Muscle of arm (tissue), 12 donors: ENCODE data around the gene EIPR1. TPM values are rescaled to one million over a fixed set of nuclear protein-coding genes. Genes with fewer than 3 reads are reported as not detected.
"Not testable (repeated sequence)": the region's sequence is repeated elsewhere in the genome, so short reads cannot be mapped to it uniquely, and the experiment has no call there.

Experiments
- DNase-seq: peaks from one replicate; pipeline ENCODE4 v3.0.0-alpha.2; 2013
- polyA plus RNA-seq, 12 donors: library from polyadenylated mRNA; unstranded; fragments of 120-200 nt; gene quantifications; one replicate each; pipeline ENCODE4 v1.2.1, GENCODE V29; 2013; ENCODE audit not compliant: insufficient read length in 12 of 12

The EIPR1 gene
- polyA plus RNA-seq, 12 donors: 13.8 to 28.9 (median 16.1) TPM; not detected in 1

DNA sequence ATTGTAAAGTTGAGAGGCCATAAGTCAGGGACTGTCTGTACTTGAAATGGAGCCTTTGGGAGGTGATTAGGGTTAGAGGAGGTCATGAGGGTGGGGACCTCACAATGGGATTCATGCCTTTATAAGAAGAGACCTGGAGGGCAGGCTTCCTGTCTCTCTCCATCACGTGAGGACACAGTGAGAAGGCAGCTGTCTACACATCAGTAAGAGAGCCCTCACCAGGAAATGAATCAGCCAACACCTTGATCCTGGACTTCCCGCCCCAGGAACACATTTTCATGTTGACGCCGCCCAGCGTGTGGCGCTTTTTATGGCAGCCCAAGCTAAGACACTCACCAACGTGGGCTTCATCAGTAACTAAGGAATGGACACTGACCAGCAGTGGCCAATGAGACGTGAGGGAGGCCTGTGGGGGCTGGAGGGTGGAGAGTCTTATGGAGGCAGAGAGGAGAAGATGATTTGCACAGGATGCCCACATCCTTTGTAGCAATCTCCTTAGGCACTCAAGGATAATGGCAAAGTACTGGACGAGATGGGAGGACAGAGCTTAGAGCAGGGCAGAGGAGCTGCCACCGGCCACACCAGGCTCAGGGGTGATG, 162.7 kb downstream of the EIPR1 start:
- no peak for DNase-seq

DNA sequence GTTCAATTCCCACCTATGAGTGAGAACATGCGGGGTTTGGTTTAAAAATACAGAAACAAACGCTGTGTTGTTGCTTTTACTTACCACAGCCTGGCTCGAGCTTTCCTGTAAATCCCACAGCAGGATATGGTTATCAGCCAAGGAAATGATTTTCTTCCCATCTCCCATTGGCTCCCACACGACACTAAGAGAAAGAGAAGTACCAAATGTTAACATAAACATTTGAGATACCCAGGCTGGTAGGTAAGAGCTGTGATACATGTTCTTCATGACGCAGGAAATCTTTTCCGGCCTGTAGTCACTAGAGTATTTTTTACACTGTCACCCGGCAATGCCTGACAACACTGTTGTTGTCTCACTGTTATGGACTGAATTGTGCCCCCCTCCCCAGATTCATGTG, 163.6 kb downstream of the EIPR1 start:
- DNase-seq: no peak

DNA sequence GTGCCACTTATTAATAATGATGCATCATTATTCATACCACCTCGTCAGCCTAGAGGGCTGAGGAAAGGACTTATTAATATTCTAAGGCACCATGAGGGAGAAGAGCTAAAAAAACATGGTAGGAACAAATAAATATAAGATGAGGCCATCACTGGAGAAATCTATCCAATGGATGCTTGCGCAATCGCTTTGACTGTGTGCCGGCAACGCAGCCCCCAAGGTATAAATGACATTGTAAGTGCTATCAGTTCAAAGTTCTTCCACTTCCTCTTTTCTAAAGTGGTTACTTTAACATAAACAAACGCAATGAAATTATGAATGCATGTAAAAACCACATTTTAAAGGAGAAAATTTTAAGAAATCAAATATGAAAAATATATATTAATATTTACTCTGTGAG, 164.6 kb downstream of the EIPR1 start:
- DNase-seq: no peak

DNA sequence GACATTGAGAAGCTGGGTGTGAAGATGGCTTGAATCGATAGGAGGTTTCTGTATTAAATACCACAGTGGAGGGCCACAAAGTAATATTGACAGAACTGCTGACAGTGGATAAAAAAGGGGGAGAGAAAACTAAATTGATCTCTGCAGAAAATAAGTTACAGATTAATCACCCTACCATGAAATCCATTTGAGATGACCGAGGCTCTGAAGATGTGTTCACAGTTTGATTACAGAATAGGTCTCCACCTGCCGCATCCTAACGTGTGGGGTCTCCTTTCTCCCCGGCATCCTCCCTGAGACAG, 165.6 kb downstream of the EIPR1 start:
- no peak for DNase-seq

DNA sequence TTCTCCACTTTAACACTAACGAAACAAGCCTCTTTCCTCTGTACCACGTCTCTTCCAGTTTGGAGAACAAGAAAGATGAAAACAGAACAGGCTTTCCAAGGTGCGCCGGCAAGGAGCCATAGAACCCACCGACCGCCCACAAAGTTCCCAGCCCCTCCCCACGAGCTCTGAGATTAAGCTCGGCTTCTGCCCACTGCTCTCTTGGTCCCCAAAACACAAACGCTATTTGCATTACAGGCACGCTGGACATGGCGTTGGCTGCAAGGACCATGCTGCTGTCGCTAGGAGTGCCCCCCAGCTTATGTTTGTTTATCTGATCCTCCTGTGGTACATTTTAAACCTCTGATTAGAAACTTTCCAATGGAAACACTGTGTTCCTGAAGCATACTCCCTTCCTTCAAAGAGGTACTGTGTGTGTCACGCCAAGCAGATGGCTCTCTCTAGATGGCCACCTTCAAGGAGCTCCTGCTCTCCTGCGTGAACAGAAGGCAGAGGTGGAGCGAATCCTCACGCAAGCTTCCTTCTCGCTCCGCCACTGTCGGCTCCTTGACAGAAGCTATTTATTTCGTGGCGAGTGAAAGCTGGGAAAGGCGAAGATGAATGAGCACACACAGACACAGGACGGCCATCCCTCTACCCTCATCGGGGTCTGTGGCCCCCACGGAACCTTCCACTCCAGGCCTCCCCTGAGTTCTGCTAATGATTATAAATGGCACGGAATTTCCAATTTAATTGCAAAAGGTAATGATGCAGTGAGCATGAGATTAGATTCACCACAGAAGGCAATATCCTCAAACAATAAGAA, 166.2 kb downstream of the EIPR1 start:
- DNase-seq: no peak

DNA sequence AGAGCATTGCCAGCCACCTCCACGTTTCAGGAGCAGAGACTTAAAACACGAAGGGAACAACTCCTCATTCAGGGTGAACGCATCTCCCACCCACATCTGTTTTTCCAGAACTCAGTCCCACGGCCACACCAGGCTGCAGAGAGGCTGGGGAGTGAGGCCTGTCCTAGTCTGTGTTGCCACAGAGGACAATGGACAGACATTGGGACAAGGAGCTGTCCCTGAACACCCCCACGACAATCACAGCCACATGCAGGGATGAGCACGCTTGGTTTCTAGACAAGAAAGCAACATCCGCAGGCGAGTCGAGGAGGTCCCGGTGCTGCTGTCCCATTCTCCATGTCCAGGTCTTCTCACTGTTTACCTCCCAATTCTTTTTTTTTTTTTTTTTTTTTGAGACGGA, 167.4 kb downstream of the EIPR1 start:
- DNase-seq: no peak

DNA sequence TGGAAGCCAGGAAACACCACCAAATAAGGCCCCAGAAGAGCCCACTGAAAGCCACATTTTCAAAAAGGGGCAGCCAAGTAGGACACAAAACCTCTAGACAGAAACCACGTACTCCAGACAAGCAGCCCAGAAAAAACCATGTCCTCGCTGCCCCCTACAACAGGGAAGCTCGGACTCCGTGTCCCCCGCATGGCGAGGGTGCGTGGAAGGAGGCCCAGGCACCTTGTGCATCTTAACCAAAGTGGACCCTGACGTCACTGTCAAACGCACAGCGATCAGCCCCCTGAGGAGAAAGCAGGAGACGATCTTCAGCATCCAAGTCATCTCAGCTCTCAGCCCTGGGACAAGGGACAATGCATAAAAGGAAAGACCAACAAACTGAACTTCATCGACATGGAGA, 168.4 kb downstream of the EIPR1 start:
- no peak for DNase-seq

DNA sequence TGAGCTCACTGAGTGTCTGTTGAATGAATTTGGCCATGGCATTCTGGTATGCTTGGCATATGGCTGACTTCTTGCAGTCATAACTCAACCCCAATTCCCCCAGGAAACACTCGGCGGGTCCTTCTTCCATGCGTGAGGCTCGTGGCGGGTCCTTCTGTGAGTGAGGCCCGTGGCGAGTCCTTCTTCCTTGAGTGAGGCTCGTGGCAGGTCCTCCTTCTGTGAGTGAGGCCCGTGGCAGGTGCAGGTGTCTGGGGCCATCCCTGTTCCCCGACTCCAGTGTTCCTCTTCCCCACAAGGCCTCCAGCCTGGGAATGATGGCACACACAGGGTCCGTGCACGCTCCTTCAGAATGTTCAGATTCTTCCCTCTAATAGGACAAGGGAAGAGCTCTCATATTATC, 169.0 kb downstream of the EIPR1 start:
- no peak for DNase-seq

DNA sequence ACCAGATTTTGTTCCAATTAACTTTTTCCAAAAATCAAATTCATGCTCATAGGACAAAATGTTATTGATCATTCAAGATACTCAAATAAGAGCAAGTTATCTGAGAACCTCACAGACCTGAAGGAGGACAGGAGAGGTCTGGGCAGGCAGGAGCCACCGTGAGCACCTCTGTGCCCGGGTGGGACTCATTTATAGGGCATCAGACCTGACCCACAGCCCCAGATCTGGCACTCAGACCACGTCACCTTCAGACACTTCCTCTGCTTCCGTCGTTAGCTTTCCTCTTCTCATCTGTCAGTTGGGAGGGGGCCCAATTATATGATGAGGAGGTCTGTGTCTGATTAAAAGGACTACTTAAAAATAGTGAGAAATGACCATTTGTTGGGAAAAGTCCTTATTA, 169.4 kb downstream of the EIPR1 start:
- DNase-seq: no peak

DNA sequence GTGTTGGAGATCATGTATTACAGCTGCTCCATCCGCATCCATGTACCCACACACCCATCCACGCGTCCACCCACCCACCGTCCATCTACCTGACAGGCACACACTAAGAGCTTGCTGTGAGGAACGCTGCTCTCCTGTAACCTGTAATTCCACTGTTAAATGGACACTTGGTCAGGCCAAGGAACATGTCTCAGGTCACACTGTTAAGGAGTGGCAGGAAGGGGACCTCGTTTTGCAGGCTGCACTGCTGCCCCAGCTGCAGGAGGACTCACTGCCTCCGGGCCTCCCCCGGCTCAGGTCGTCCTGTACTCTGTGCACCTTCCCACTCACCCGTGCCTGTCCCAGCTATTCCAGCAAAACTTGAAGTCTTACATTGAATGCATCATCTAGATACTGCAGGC, 170.5 kb downstream of the EIPR1 start:
- DNase-seq: no peak

DNA sequence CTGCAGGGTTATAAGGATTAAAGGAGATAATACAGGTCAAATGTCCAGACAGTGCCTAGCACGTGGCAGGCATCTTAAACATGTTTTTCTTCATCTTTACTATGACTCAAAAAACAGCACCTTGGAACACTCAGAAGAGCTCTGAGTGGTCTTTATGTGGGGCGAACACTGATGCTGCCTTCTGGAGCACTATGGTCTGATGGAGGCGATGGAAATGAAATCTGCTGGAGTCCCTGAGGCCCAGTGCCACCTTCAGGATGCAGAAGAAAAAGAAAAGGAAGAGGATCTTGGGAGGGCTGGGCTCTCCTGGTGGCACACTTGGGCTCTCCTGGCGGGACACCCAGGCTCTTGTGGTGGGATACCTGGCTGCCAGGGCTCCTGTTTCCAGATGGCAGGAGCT, 171.8 kb downstream of the EIPR1 start:
- no peak for DNase-seq

DNA sequence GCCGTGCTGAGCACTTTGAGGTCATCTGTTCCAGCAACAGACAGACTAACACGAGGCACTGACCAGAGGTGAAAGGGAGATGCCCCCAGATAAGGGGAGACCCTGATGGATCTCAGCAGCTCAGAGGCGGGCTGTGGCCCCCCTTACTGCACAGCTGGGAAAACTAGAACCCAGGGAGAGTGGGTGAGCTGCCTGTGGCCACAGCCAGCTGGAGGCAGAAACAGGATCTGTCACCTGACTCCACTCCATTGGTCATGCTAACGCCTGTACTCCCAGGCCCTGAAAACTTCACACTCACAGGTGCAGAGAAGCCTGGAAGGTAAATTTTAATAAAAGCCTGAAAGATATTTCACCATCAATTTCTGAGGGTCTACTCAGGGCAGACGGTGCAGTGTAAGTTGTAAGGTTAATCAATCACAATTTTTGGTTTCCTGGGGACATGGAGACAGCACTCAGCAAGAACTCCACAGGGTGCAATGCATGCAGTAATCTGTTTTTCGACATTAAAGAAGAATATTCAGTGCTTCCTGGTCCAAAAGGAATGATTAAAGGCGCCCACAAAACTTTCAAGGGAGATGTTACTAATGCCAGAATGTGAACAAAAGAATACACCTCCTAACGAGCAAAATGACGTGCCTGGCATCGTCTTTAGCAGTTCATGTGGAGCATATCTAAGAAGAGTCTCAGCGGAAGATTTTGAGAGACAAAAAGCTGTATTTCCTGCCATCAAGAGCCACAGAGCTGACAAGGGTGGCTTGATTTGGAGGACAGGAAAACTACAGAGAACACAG, 173.4 kb downstream of the EIPR1 start:
- DNase-seq: no peak

DNA sequence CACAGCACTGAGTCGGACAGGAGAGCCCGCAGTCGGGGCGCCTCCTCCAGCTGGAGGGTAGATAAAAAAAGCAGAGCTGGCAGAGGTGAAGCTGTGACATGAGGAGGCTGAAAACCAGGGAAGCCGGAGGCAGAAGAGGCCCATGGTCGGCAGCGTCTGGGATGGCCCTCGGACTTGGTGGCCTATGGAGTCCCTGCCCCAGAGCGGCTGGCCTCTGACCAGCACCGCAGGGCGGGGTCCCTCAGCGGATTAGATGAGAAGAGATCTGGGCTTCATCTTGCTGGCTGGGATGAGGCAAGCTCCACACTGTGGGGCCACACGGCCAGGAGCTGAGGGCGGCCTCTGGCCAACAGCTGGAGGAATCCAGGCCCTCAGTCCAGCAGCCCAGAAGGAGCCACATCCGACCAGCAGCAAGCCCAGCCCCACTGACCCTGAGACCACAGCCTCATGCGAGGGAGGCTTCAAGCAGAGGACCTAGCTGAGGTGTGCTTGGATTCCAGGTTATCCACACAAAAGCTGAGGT, 174.1 kb downstream of the EIPR1 start:
- no peak for DNase-seq

DNA sequence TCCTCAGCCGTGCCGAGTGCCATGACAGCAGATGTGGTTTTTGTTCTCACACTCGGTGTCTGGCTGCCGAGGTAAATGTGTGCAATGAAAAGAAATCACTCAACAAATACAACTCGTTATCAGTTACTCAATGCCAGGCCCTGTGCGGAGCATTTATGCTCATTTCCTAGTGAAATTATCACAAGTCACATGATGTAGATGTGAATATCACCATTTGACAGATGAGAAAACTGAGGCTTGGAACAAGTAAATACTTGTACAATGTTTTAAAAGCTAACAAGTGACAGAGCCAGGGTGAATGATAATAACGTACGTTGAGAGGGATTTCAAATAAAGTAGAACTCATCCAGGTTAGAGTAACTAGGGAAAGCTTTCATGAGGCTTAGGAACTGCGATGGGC, 174.7 kb downstream of the EIPR1 start:
- no peak for DNase-seq

DNA sequence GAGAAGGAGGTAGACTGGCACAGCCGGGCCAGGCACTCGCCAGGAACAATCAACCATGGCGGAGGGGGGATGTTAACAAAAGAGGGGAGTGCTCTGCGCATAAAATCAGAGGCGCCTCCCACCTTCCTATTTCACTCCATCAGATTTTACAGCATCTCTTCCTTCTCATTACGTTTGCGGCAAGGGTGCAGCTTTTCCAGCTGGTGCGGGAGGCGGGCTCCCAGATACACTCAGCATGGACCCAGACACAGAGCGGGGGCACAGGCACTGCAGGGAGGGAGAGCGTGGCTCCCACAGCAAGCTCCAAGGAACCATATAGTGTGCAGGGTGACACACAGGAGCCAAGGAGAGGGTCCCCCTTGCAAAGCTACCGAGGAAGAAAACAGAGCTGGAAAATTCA, 176.3 kb downstream of the EIPR1 start:
- no peak for DNase-seq

DNA sequence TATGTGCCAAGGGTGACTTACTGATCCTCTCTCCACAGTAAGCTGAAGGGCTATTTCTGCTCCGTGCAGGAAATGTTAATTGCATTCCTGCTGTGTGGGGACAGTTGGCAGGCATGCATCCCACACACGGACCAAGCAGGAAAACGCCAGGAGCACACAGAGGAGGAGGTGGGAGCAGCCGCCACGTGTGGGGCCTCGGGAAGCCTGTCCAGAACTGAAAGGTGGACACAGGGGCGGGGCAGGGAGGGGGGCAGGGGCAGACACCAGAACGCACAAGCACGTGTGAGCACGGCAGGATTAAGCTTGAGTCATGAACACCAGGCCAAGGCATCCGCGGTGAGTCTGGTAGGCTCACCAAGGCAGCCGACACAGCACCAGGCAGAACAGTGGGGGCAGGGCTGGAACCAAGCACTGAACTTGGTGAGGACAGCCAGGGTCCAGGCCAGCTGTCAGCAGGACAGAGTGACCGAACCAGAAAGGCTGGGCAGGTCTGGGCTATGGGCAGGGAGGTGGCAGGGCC, 177.1 kb downstream of the EIPR1 start:
- no peak for DNase-seq

DNA sequence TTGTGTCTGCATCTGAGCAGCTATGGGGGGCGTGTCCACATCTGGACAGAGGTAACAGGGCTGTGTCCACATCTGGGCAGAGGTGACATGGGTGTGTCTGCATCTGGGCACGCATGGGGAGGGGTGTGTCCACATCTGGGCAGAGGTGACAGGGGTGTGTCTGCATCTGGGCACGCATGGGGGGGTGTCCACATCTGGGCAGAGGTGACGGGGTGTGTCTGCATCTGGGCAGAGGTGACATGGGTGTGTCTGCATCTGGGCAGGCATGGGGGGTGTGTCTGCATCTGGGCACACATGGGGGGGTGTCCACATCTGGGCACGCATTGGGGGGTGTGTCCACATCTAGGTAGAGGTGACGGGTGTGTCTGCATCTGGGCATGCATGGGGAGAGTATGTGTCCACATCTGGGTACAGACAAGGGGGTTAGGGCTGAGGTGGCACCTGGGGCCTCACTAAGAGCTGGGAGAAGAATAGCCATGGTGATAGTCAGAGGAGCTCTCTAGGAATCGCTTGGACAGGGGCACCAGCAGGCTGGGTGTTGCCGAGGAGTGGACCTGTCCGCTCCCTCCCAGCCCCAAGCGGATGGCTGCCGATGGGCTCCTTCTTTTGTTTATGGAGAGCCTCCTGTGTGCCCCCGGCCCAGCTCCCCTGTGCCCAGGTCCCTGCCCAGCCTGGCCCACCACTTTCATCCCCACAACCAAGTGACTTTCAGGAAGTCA, 177.8 kb downstream of the EIPR1 start:
- DNase-seq: no peak

DNA sequence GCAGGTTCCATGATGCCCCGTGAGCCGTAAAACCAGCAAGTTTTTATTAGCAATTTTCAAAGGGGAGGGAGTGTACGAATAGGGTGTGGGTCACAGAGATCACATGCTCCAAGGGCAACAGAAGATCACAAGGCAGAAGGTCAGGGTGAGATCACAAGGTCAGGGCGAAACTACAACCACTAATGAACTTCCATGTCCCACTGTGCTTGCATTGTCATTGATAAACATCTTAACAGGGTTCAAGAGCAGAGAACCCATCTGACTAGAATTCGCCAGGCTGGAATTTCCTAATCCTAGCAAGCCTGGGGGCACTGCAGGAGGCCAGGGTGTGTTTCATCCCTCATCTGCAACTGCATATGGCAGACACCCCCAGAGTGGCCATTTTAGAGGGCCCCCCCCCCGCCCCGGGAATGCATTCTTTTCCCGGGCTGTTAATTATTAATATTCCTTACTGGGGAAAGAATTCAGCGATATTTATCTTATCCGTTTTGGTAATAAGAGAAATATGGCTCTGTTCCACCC, 178.9 kb downstream of the EIPR1 start:
- DNase-seq: not testable (repeated sequence)

DNA sequence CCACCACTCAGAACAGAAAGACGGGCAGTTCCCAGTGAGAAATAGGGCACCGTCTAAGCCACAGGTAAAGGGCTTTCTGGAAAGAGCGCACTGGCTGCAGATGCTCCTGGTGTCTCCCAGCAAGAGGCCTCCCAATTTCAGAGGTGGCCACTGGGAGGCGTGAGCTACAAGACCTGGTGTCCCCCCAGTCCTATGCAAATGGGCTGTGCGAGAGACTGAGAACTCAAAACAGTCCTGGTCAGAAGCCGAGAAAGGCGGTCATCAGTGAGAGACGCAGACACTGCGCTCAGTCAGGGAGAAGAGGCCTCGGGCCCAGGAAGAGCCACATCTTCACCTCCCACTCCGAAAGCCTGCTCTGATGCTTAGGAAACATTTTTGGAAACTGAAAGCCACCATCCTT, 179.5 kb downstream of the EIPR1 start:
- no peak for DNase-seq

DNA sequence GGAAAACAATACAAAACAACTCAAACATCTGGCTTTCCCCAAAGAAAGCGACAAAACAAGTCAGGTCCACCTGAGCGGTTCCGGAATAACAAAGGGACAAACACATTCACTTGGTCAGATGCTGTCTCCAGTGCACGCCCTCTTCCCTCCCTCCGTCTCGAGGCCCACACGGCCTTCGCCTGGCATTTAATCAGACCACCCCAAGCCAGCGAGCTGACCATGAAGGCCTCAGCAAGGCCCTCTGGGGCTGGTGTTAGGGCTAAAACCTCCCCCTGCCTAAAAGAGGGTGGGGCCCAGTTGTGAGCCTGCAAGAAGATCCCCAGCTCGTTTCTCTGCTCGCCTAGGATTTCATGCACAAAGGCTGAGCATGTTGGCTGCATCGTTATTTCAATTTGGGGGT, 180.3 kb downstream of the EIPR1 start:
- DNase-seq: no peak

DNA sequence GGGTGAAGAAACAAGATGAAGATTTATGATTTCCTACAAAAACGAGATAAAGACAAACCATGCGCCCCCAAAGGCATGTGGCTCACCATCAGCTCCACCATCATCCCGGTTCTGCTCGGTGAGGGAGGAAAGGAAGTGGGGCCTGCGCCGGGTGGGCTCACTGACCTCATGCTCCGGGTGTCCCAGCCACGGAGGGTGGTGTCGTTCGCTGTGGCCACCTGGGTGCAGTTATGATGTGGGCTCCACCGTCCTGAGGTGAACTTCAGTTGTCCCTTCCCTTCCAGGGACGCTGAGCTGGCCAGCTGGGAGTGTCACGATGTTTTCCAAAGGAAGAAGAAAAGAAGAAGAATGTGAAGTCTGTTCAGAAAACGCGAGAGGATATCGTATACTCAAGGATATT, 180.9 kb downstream of the EIPR1 start:
- no peak for DNase-seq
